Panc1 (cell line): ENCODE measurements around the gene ZNF90. TPM values are rescaled to one million over a fixed set of nuclear protein-coding genes. Genes with fewer than 3 reads are reported as not detected.
"Not testable (repeated sequence)": the region's sequence is repeated elsewhere in the genome, so short reads cannot be mapped to it uniquely, and the experiment has no call there.

Experiments
- ATAC-seq: fragments of 200-7000 bp; cut with Tn5 transposase; 2 replicates; pipeline ENCODE4 v1.9.1; 2020; ENCODE audit warnings: mild to moderate bottlenecking, moderate library complexity
- BruUV-seq: library from RNA; stranded (reverse); fragments of 400-500 nt; replicated peaks from 2 replicates; lab custom pipeline; 2021; lab: Mats Ljungman, UMichigan
- CTCF ChIA-PET: fragments of 300-600 bp; sonication (Branson Sonifier 250); formaldehyde crosslinking; loops from one replicate; lab custom pipeline; 2022; ENCODE audit warnings: antibody characterized with exemption; lab: Charles Lee
- POLR2A ChIA-PET: fragments of 300-600 bp; sonication (Branson Sonifier 250); formaldehyde crosslinking; loops from one replicate; lab custom pipeline; 2022; ENCODE audit warnings: antibody characterized with exemption; lab: Charles Lee
- DNase-seq: peaks from one replicate; pipeline ENCODE4 v3.0.0-alpha.2; 2010; ENCODE audit warnings: low read depth, low spot score
- H3K27ac ChIP-seq: 2 replicates; pipeline ENCODE4 v1.5.1; 2011; ENCODE audit warnings: mild to moderate bottlenecking, low read length, inconsistent platforms
- H3K27me3 ChIP-seq: fragments of 200-500 bp; sonication (Bioruptor generic); 2 replicates; pipeline ENCODE4 v1.6.0; 2014; ENCODE audit warnings: low read length, inconsistent platforms; ENCODE audit not compliant: control insufficient read depth, insufficient read depth
- H3K36me3 ChIP-seq: fragments of 200-500 bp; sonication (Bioruptor generic); 2 replicates; pipeline ENCODE4 v1.5.1; 2014; ENCODE audit warnings: inconsistent platforms, mild to moderate bottlenecking, low read length, moderate library complexity; ENCODE audit not compliant: control insufficient read depth, insufficient read depth
- H3K4me1 ChIP-seq: 2 replicates; pipeline ENCODE4 v1.5.1; 2011; ENCODE audit warnings: inconsistent platforms, mild to moderate bottlenecking, low read length, moderate library complexity; ENCODE audit not compliant: control insufficient read depth, insufficient read depth
- H3K4me3 ChIP-seq, 2 experiments: 2 replicates each; pipeline ENCODE4 v1.5.1; 2011 to 2012; ENCODE audit warnings: low read depth in 2 of 2, low read length in 2 of 2, mild to moderate bottlenecking in 2 of 2, inconsistent platforms in 1 of 2, moderate library complexity in 1 of 2
- H3K9me3 ChIP-seq: fragments of 200-500 bp; sonication (Bioruptor generic); 2 replicates; pipeline ENCODE4 v1.5.1; 2014; ENCODE audit warnings: low read depth, mild to moderate bottlenecking, inconsistent platforms, low read length, moderate library complexity; ENCODE audit not compliant: control insufficient read depth, insufficient read depth
- CTCF ChIP-seq: fragments of 450-650 bp; IDR thresholded peaks from 2 replicates; pipeline ENCODE4 v1.5.1; 2017; ENCODE audit warnings: mild to moderate bottlenecking
- POLR2AphosphoS5 ChIP-seq: IDR thresholded peaks from 2 replicates; pipeline ENCODE4 v1.6.1; 2012; ENCODE audit warnings: mild to moderate bottlenecking, low read depth, low read length, moderate library complexity
- SIN3A ChIP-seq: IDR thresholded peaks from 2 replicates; pipeline ENCODE4 v1.6.1; 2012; ENCODE audit warnings: low read depth, mild to moderate bottlenecking, low read length, moderate library complexity, borderline replicate concordance; ENCODE audit not compliant: insufficient read depth
- TCF7L2 ChIP-seq: IDR thresholded peaks from 2 replicates; pipeline ENCODE4 v1.6.1; 2011; ENCODE audit warnings: mild to moderate bottlenecking, low read depth, low read length, inconsistent platforms
- in situ Hi-C: cut with HindIII; loops from 2 replicates; pipeline ENCODE4 v1.10.0; 2016; ENCODE audit warnings: low sequenced_read_pairs, low pct_unique_long_range_greater_than_20kb
- intact Hi-C: fragments of 100-400 bp; cut with micrococcal nuclease; formaldehyde crosslinking; loops from one replicate; pipeline ENCODE4 v1.10.0; 2022; ENCODE audit not compliant: unreplicated experiment
- total RNA-seq: library from RNA; stranded (reverse); gene quantifications from one replicate; pipeline ENCODE4 v1.2.1, GENCODE V29; 2021; ENCODE audit not compliant: unreplicated experiment
- TF ChIP-seq, protein P1 (sequence below), 2 experiments: IDR thresholded peaks; 2 replicates each; pipeline ENCODE4 v1.6.1; 2011 to 2012; ENCODE audit warnings: low read depth in 2 of 2, control low read depth in 1 of 2, low read length in 1 of 2, mild to moderate bottlenecking in 1 of 2, moderate library complexity in 1 of 2; ENCODE audit not compliant: insufficient read depth in 1 of 2

Gene ZNF90
- total RNA-seq, 1 experiment from 2014 or later: 7.5 TPM

GRCh38 chr19:20137714-20138113 lies 59.9 kb downstream of the ZNF90 start:
- H3K27me3 ChIP-seq, in situ Hi-C loops, BruUV-seq, H3K36me3 ChIP-seq, ATAC-seq, H3K9me3 ChIP-seq, H3K4me1 ChIP-seq, POLR2A ChIA-PET, intact Hi-C loops, H3K27ac ChIP-seq, DNase-seq, H3K4me3 ChIP-seq, CTCF ChIA-PET: not testable (repeated sequence)

DNA sequence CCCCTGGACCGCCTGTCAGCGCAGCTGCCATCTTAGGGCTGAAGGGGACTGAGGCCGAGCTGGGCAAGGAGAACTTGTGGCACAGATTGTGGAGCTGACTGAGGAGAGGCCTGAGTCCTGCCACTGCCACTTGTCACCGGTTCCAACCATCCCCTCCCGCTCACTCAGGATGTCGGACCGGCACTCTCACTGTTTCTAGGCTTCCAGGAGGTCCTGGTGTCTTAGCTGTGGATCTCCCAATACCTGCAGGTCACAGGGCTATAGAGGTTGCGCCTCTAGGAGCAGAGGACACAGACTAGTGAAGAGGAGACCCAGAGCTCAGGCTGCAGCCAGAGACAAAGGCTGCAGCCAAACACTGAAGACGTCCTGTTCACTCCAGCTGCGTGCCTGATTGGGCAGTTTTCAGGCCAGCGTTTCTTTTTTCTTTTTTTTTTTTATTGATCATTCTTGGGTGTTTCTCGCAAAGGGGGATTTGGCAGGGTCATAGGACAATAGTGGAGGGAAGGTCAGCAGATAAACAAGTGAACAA lies 73.9 kb downstream of the ZNF90 start:
- no peaks in the 10 kb centered on the region for H3K9me3 ChIP-seq
- H3K4me3 ChIP-seq: no peak overlapping the region
- no peak overlapping the region for H3K27ac ChIP-seq
- no peaks in the 10 kb centered on the region for H3K36me3 ChIP-seq
- no TSS peak for BruUV-seq
- TF ChIP-seq POLR2AphosphoS5 (no peak), SIN3A (no peak), CTCF (no peak), TCF7L2 (no peak)
- TF ChIP-seq, protein P1, sequence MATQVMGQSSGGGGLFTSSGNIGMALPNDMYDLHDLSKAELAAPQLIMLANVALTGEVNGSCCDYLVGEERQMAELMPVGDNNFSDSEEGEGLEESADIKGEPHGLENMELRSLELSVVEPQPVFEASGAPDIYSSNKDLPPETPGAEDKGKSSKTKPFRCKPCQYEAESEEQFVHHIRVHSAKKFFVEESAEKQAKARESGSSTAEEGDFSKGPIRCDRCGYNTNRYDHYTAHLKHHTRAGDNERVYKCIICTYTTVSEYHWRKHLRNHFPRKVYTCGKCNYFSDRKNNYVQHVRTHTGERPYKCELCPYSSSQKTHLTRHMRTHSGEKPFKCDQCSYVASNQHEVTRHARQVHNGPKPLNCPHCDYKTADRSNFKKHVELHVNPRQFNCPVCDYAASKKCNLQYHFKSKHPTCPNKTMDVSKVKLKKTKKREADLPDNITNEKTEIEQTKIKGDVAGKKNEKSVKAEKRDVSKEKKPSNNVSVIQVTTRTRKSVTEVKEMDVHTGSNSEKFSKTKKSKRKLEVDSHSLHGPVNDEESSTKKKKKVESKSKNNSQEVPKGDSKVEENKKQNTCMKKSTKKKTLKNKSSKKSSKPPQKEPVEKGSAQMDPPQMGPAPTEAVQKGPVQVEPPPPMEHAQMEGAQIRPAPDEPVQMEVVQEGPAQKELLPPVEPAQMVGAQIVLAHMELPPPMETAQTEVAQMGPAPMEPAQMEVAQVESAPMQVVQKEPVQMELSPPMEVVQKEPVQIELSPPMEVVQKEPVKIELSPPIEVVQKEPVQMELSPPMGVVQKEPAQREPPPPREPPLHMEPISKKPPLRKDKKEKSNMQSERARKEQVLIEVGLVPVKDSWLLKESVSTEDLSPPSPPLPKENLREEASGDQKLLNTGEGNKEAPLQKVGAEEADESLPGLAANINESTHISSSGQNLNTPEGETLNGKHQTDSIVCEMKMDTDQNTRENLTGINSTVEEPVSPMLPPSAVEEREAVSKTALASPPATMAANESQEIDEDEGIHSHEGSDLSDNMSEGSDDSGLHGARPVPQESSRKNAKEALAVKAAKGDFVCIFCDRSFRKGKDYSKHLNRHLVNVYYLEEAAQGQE (IDR thresholded peaks at IDR 0.05; ENCODE audit: insufficient read depth in 1 of 2, low read depth in 2 of 2, low read length in 1 of 2): no peak
- H3K27me3 ChIP-seq: no peaks in the 10 kb centered on the region
- in situ Hi-C loops: no loop called here
- ATAC-seq: no peak
- ChIA-PET POLR2A (no interaction called here), CTCF (no interaction called here)
- intact Hi-C loops: no loop called here
- no peak for DNase-seq
- no peaks in the 10 kb centered on the region for H3K4me1 ChIP-seq

GRCh38 chr19:20152506-20152905 lies 74.7 kb downstream of the ZNF90 start:
- H3K9me3 ChIP-seq, ATAC-seq, H3K27me3 ChIP-seq, CTCF ChIA-PET, H3K36me3 ChIP-seq, POLR2A ChIA-PET, H3K4me1 ChIP-seq, H3K4me3 ChIP-seq, in situ Hi-C loops, H3K27ac ChIP-seq, BruUV-seq, DNase-seq, intact Hi-C loops: not testable (repeated sequence)
